Measurements from ENCODE around the gene ZNHIT6.
A peak's percentile ranks its signal among the peaks of the same experiment; 100 is the strongest.

Gene ZNHIT6

GRCh38 chr1:85630493-85630892, 77.7 kb downstream of the ZNHIT6 start:
- Histone ChIP-seq H3K4me1 (ENCODE audit: control insufficient read depth, insufficient read depth, low read length) (peaks cover 22% of the 10 kb centered on the region), H3K9me3 (ENCODE audit: control insufficient read depth, low read length) (no peaks in the 10 kb centered on the region)

DNA sequence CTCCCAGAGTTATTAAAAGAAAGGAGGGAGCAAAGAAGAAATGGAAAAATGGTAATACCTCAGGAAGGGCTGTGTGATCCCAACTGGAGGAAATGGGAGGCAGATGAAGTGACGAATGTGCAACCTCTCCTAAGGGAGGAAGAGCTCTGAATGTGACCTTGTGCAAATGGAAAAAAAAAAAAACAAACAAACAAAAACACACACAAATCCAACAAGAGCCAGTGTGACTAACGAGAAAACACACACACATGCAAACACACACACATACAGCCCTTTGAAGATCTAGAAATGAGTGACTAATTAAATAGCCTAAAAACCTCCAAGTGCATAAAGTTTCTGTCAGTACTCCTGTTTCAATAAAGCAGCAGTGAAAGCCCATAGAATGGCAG, 78.7 kb downstream of the ZNHIT6 start:
- Histone ChIP-seq H3K4me1 (ENCODE audit: control insufficient read depth, insufficient read depth, low read length) (peaks cover 22% of the 10 kb centered on the region), H3K9me3 (ENCODE audit: control insufficient read depth, low read length) (no peaks in the 10 kb centered on the region), H3K36me3 (ENCODE audit: control insufficient read depth, insufficient read depth, low read length) (no peaks in the 10 kb centered on the region), H3K9ac (ENCODE audit: low read length) (no peak overlapping the region), H3K27me3 (ENCODE audit: control insufficient read depth, insufficient read depth, low read length) (no peaks in the 10 kb centered on the region), H3K4me3 (ENCODE audit: low read length) (peak overlapping the region; percentile 22)

More at GRCh38 chr1:85630493-85630892, 77.7 kb downstream of the ZNHIT6 start:
- no peaks in the 10 kb centered on the region for H3K36me3 ChIP-seq (ENCODE audit: control insufficient read depth, insufficient read depth, low read length)
- no peak overlapping the region for H3K4me3 ChIP-seq (ENCODE audit: low read length)
- H3K9ac ChIP-seq (ENCODE audit: low read length) = no peak overlapping the region
- H3K27me3 ChIP-seq (ENCODE audit: control insufficient read depth, insufficient read depth, low read length) = no peaks in the 10 kb centered on the region

DNA sequence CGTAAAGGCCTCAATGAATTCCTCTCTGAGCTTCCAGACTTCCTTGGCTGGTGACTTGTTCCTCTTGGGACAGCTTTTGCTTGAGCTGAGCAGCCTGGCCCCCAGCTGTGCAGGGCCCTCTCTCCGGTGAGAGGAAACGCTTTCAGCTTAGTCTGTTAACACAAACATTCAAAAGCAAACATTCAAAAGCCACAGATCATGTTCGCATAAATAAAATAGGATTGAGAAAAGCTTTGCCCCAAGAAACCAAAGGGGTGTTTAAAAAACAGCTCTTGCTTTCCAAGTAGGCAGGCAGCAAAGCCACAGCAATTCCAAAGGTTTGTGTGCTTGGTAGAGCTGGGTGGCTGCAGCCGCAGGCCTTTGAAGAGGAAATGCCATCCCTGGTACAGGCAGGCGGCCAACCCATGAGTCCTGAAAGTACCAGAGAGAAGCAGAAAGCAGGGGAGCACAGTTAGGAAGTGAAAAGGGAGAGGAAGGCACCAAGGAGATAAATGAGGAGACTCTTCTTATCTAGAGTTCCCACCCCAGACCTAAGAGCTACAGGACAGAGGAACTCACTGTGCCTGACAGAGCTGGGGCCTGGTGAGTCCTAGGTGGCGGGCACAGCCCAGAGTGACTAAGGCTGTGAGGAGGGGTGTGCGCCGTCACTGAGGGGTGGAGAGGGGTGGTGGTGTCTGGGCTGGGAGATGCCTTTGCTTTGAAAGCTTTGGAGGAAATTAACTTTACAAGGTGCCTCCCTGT, 79.3 kb downstream of the ZNHIT6 start:
- H3K4me1 ChIP-seq (ENCODE audit: control insufficient read depth, insufficient read depth, low read length) = peaks cover 22% of the 10 kb centered on the region
- H3K9me3 ChIP-seq (ENCODE audit: control insufficient read depth, low read length) = no peaks in the 10 kb centered on the region
- H3K9ac ChIP-seq (ENCODE audit: low read length) = peak overlapping the region; percentile 52
- H3K27me3 ChIP-seq (ENCODE audit: control insufficient read depth, insufficient read depth, low read length) = no peaks in the 10 kb centered on the region
- H3K36me3 ChIP-seq (ENCODE audit: control insufficient read depth, insufficient read depth, low read length) = no peaks in the 10 kb centered on the region
- peak overlapping the region; percentile 22 for H3K4me3 ChIP-seq (ENCODE audit: low read length)

GRCh38 chr1:85626818-85627217, 81.4 kb downstream of the ZNHIT6 start:
- peaks cover 22% of the 10 kb centered on the region for H3K4me1 ChIP-seq (ENCODE audit: control insufficient read depth, insufficient read depth, low read length)
- no peak overlapping the region for H3K4me3 ChIP-seq (ENCODE audit: low read length)
- H3K9me3 ChIP-seq (ENCODE audit: control insufficient read depth, low read length) = no peaks in the 10 kb centered on the region
- no peak overlapping the region for H3K9ac ChIP-seq (ENCODE audit: low read length)
- H3K36me3 ChIP-seq (ENCODE audit: control insufficient read depth, insufficient read depth, low read length) = no peaks in the 10 kb centered on the region
- H3K27me3 ChIP-seq (ENCODE audit: control insufficient read depth, insufficient read depth, low read length) = no peaks in the 10 kb centered on the region

DNA sequence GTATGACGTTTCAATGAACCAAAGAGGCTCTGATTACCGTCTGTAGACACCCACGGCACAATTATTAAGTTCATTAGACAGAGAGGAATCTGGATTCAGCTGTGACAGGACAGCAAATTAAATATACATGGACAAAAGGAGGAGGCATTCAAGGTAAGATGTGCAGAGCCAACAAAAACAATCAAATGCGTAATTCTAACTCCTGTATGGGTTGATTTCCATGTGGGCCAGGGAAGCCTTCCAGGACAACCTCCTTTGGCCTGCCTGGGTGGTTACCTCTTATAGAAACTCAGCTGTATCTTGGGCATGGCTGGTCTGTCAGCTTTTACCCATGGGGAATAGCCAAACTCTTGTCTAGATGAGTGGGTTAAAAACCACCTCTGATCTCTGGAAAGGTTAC, 83.9 kb downstream of the ZNHIT6 start:
- peaks cover 16% of the 10 kb centered on the region for H3K4me1 ChIP-seq (ENCODE audit: control insufficient read depth, insufficient read depth, low read length)
- H3K27me3 ChIP-seq (ENCODE audit: control insufficient read depth, insufficient read depth, low read length) = no peaks in the 10 kb centered on the region

DNA sequence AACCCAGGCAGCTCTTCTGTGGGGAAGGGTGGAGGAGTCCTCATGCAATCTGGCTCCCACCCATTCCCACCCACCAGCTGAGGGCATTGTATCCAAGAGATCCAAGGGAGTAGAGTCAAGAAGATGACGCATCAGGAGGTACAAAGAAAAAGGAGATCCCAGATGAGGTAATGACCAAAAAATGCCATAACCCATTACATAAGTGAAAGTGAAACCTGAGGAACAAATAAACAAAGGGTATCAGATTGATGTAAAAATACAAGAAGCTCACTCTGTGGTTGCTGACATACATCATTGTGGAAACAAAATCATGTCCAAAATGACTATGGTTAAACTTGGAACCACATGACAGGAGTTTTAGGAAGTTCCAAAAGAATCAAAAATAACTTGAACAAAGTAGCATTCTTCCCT, 85.2 kb downstream of the ZNHIT6 start:
- H3K4me3 ChIP-seq (ENCODE audit: low read length) = no peak overlapping the region
- no peaks in the 10 kb centered on the region for H3K36me3 ChIP-seq (ENCODE audit: control insufficient read depth, insufficient read depth, low read length)
- no peak overlapping the region for H3K9ac ChIP-seq (ENCODE audit: low read length)
- H3K27me3 ChIP-seq (ENCODE audit: control insufficient read depth, insufficient read depth, low read length) = no peaks in the 10 kb centered on the region
- no peaks in the 10 kb centered on the region for H3K9me3 ChIP-seq (ENCODE audit: control insufficient read depth, low read length)
- peaks cover 4% of the 10 kb centered on the region for H3K4me1 ChIP-seq (ENCODE audit: control insufficient read depth, insufficient read depth, low read length)

More for the DNA sequence above, 83.9 kb downstream of the ZNHIT6 start:
- no peaks in the 10 kb centered on the region for H3K36me3 ChIP-seq (ENCODE audit: control insufficient read depth, insufficient read depth, low read length)
- no peaks in the 10 kb centered on the region for H3K9me3 ChIP-seq (ENCODE audit: control insufficient read depth, low read length)
- H3K9ac ChIP-seq (ENCODE audit: low read length) = no peak overlapping the region
- H3K4me3 ChIP-seq (ENCODE audit: low read length) = no peak overlapping the region

DNA sequence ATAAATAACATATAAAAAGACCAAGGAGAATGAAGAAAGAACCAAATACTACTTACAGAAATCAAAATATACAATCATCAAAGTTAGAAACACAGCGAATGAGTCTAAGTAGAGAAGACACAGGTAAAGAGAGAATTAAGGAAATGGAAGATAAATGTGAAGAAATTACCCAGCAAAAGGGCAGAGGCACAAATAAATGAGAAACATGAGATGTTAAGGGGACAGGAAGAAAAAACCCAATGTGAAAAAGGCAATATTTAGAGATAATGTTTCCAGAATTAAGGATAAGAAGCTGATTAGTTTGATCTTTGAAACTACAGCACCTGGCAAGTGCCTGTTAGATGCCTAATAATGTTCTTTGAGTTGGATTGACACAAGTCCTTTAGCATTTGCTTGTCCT, 86.8 kb downstream of the ZNHIT6 start:
- no peak overlapping the region for H3K9ac ChIP-seq (ENCODE audit: low read length)
- H3K9me3 ChIP-seq (ENCODE audit: control insufficient read depth, low read length) = no peaks in the 10 kb centered on the region
- no peaks in the 10 kb centered on the region for H3K36me3 ChIP-seq (ENCODE audit: control insufficient read depth, insufficient read depth, low read length)
- no peak overlapping the region for H3K4me3 ChIP-seq (ENCODE audit: low read length)
- H3K4me1 ChIP-seq (ENCODE audit: control insufficient read depth, insufficient read depth, low read length) = no peaks in the 10 kb centered on the region
- H3K27me3 ChIP-seq (ENCODE audit: control insufficient read depth, insufficient read depth, low read length) = no peaks in the 10 kb centered on the region

GRCh38 chr1:85617633-85618100, 90.6 kb downstream of the ZNHIT6 start:
- H3K9me3 ChIP-seq (ENCODE audit: control insufficient read depth, low read length) = no peaks in the 10 kb centered on the region
- no peaks in the 10 kb centered on the region for H3K36me3 ChIP-seq (ENCODE audit: control insufficient read depth, insufficient read depth, low read length)
- no peaks in the 10 kb centered on the region for H3K4me1 ChIP-seq (ENCODE audit: control insufficient read depth, insufficient read depth, low read length)
- H3K9ac ChIP-seq (ENCODE audit: low read length) = no peak overlapping the region
- no peak overlapping the region for H3K4me3 ChIP-seq (ENCODE audit: low read length)
- no peaks in the 10 kb centered on the region for H3K27me3 ChIP-seq (ENCODE audit: control insufficient read depth, insufficient read depth, low read length)

- Histone ChIP-seq H3K27me3 (ENCODE audit: control insufficient read depth, insufficient read depth, low read length) (no peaks in the 10 kb centered on the region), H3K9ac (ENCODE audit: low read length) (no peak overlapping the region), H3K4me3 (ENCODE audit: low read length) (no peak overlapping the region), H3K4me1 (ENCODE audit: control insufficient read depth, insufficient read depth, low read length) (no peaks in the 10 kb centered on the region), H3K9me3 (ENCODE audit: control insufficient read depth, low read length) (no peaks in the 10 kb centered on the region), H3K36me3 (ENCODE audit: control insufficient read depth, insufficient read depth, low read length) (no peaks in the 10 kb centered on the region)
These were observed 91.5 kb downstream of the ZNHIT6 start for GRCh38 chr1:85616736-85617135.

DNA sequence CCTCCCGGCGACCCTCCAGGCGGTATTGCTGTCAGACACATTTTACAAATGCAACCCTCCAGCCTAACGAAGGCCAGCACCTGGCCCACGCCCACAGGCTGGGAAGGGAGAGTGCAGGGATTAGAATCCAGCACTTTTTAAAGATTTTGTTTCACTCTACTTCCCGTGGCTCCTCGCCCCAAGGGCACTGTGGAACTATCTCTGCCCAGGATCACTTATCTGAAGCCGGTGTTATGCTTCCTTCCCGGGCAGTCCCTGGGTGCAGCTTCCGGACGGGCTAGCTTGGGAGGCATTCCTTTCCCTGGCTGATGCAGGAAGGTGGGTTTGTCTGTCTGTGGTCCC, 91.9 kb downstream of the ZNHIT6 start:
- Histone ChIP-seq H3K4me1 (ENCODE audit: control insufficient read depth, insufficient read depth, low read length) (no peaks in the 10 kb centered on the region), H3K27me3 (ENCODE audit: control insufficient read depth, insufficient read depth, low read length) (no peaks in the 10 kb centered on the region), H3K9ac (ENCODE audit: low read length) (no peak overlapping the region), H3K4me3 (ENCODE audit: low read length) (no peak overlapping the region), H3K36me3 (ENCODE audit: control insufficient read depth, insufficient read depth, low read length) (no peaks in the 10 kb centered on the region), H3K9me3 (ENCODE audit: control insufficient read depth, low read length) (no peaks in the 10 kb centered on the region)

GRCh38 chr1:85615586-85616363, 92.5 kb downstream of the ZNHIT6 start:
- no peaks in the 10 kb centered on the region for H3K36me3 ChIP-seq (ENCODE audit: control insufficient read depth, insufficient read depth, low read length)
- no peak overlapping the region for H3K9ac ChIP-seq (ENCODE audit: low read length)
- H3K27me3 ChIP-seq (ENCODE audit: control insufficient read depth, insufficient read depth, low read length) = no peaks in the 10 kb centered on the region
- no peaks in the 10 kb centered on the region for H3K9me3 ChIP-seq (ENCODE audit: control insufficient read depth, low read length)
- H3K4me1 ChIP-seq (ENCODE audit: control insufficient read depth, insufficient read depth, low read length) = no peaks in the 10 kb centered on the region
- H3K4me3 ChIP-seq (ENCODE audit: low read length) = no peak overlapping the region

DNA sequence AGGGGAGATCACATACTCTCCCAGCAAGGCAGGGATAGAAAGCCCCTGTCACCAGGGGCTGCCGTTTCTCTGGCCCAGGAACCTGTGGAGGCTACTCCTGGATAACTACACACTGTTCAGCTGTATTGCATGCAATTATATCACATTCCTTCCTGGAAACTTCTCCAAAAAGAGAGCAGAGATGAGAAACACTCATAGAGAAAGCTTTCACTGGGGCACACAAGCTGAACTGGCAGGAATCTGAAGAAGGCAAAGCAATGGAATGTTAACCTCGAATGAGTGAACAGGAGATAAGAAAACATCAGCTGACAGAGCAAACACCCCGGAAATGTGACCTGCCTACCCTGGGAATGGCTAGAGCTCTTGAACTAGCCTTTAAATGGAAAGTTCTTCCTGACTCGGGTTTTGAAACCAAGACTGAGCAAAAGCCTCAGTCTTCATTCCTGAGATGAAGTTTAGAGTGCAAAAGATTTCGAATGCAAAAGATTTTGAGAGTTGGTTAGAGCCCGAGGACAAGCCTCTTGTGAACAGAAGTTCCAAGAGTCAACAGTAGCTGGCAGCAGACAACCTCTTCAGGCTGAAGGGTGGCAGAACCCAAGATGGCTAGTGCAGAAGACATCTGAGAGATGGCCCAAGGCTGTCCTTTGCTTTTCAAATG, 95.4 kb downstream of the ZNHIT6 start:
- Histone ChIP-seq H3K4me1 (ENCODE audit: control insufficient read depth, insufficient read depth, low read length) (no peaks in the 10 kb centered on the region), H3K9ac (ENCODE audit: low read length) (no peak overlapping the region), H3K27me3 (ENCODE audit: control insufficient read depth, insufficient read depth, low read length) (no peaks in the 10 kb centered on the region), H3K9me3 (ENCODE audit: control insufficient read depth, low read length) (no peaks in the 10 kb centered on the region), H3K36me3 (ENCODE audit: control insufficient read depth, insufficient read depth, low read length) (no peaks in the 10 kb centered on the region), H3K4me3 (ENCODE audit: low read length) (no peak overlapping the region)
